DND-41 (cell line): ENCODE measurements around the gene ZFAND6.
"Not testable (repeated sequence)": the region's sequence is repeated elsewhere in the genome, so short reads cannot be mapped to it uniquely, and the experiment has no call there.

Experiments used
- ATAC-seq: fragments of 200-7000 bp; cut with Tn5 transposase; 3 replicates; pipeline ENCODE4 v1.9.1; 2021; ENCODE audit warnings: low read depth; ENCODE audit not compliant: insufficient read depth
- DNase-seq: peaks from one replicate; pipeline ENCODE4 v3.0.0-alpha.2; 2020
- H2AFZ ChIP-seq: 2 replicates; pipeline ENCODE4 v1.6.0; 2012; ENCODE audit warnings: low read depth, low read length
- H3K27ac ChIP-seq: 2 replicates; pipeline ENCODE4 v1.5.1; 2012; ENCODE audit warnings: low read length, inconsistent platforms
- H3K27me3 ChIP-seq: fragments of 200-600 bp; sonication (generic); 2 replicates; pipeline ENCODE4 v1.6.0; 2012; ENCODE audit warnings: low read length, mild to moderate bottlenecking, inconsistent platforms; ENCODE audit not compliant: insufficient read depth, poor library complexity
- H3K36me3 ChIP-seq: 2 replicates; pipeline ENCODE4 v1.5.1; 2012; ENCODE audit warnings: low read length, inconsistent platforms; ENCODE audit not compliant: insufficient read depth
- H3K4me1 ChIP-seq: 2 replicates; pipeline ENCODE4 v1.5.1; 2012; ENCODE audit warnings: mild to moderate bottlenecking, low read length; ENCODE audit not compliant: insufficient read depth
- H3K4me2 ChIP-seq: 2 replicates; pipeline ENCODE4 v1.6.0; 2012; ENCODE audit warnings: mild to moderate bottlenecking, moderate library complexity, low read length, inconsistent platforms; ENCODE audit not compliant: insufficient read depth
- H3K4me3 ChIP-seq, 2 experiments: fragments of 200-600 bp in 1 of 2; shearing (Covaris generic) in 1 of 2; 2 replicates each; pipeline ENCODE4 v1.5.1; 2012 to 2016; ENCODE audit warnings: inconsistent platforms in 2 of 2, low read length in 2 of 2, mild to moderate bottlenecking in 2 of 2, low read depth in 1 of 2, moderate library complexity in 1 of 2
- H3K79me2 ChIP-seq: 2 replicates; pipeline ENCODE4 v1.6.0; 2012; ENCODE audit warnings: low read length, inconsistent platforms; ENCODE audit not compliant: insufficient read depth
- H3K9ac ChIP-seq: 2 replicates; pipeline ENCODE4 v1.6.0; 2012; ENCODE audit warnings: low read depth, mild to moderate bottlenecking, inconsistent platforms, low read length, moderate library complexity
- H3K9me3 ChIP-seq: 2 replicates; pipeline ENCODE4 v1.5.1; 2012; ENCODE audit warnings: low read length, moderate library complexity, mild to moderate bottlenecking, inconsistent platforms; ENCODE audit not compliant: insufficient read depth, severe bottlenecking
- H4K20me1 ChIP-seq: 2 replicates; pipeline ENCODE4 v1.6.0; 2012; ENCODE audit warnings: low read length; ENCODE audit not compliant: insufficient read depth
- CTCF ChIP-seq: IDR thresholded peaks from 2 replicates; pipeline ENCODE4 v1.5.1; 2012; ENCODE audit warnings: borderline replicate concordance, low read length, moderate library complexity, mild to moderate bottlenecking; ENCODE audit not compliant: poor library complexity, severe bottlenecking; ENCODE audit errors: extremely low read depth
- EZH2 ChIP-seq: IDR thresholded peaks from 3 replicates; pipeline ENCODE4 v1.6.1; 2012; ENCODE audit warnings: borderline replicate concordance, low read depth, mild to moderate bottlenecking, moderate library complexity, low read length, inconsistent platforms; ENCODE audit not compliant: severe bottlenecking

Gene ZFAND6

GRCh38 chr15:80120636-80121035 is 61.2 kb downstream of the ZFAND6 start:
- Histone ChIP-seq H2AFZ (no peak overlapping the region), H3K4me3 (no peak overlapping the region), H4K20me1 (peaks cover 2% of the 10 kb centered on the region; the same call in 1 of the 2 replicates), H3K9me3 (no peaks in the 10 kb centered on the region), H3K4me1 (no peaks in the 10 kb centered on the region), H3K27me3 (no peaks in the 10 kb centered on the region), H3K9ac (no peak overlapping the region), H3K79me2 (peaks cover 31% of the 10 kb centered on the region; the same call in 1 of the 2 replicates), H3K4me2 (no peak overlapping the region), H3K27ac (no peak overlapping the region), H3K36me3 (peaks cover 30% of the 10 kb centered on the region)
- no peak for ATAC-seq
- TF ChIP-seq CTCF (no peak), EZH2 (no peak)
- DNase-seq, result no peak

GRCh38 chr15:80121546-80121945 is 62.1 kb downstream of the ZFAND6 start:
- Histone ChIP-seq H3K4me2 (no peak overlapping the region), H3K4me1 (no peaks in the 10 kb centered on the region), H3K9me3 (no peaks in the 10 kb centered on the region), H3K27ac (no peak overlapping the region), H3K79me2 (peaks cover 24% of the 10 kb centered on the region; the same call in 1 of the 2 replicates), H3K36me3 (peaks cover 36% of the 10 kb centered on the region), H3K9ac (no peak overlapping the region), H3K27me3 (no peaks in the 10 kb centered on the region), H4K20me1 (peaks cover 2% of the 10 kb centered on the region; the same call in 1 of the 2 replicates), H2AFZ (no peak overlapping the region), H3K4me3 (no peak overlapping the region)
- DNase-seq (no peak), ATAC-seq (no peak)
- no peak for TF ChIP-seq EZH2
- TF ChIP-seq CTCF, result no peak

- H3K79me2 ChIP-seq, result peaks cover 12% of the 10 kb centered on the region; the same call in 1 of the 2 replicates
Observed at GRCh38 chr15:80123034-80123433, 63.6 kb downstream of the ZFAND6 start.

GRCh38 chr15:80127253-80127652 is 67.8 kb downstream of the ZFAND6 start:
- not testable (repeated sequence) for H3K4me3 ChIP-seq, H3K9me3 ChIP-seq, H3K27me3 ChIP-seq, H4K20me1 ChIP-seq, H3K27ac ChIP-seq, H3K9ac ChIP-seq, DNase-seq, ATAC-seq, H3K79me2 ChIP-seq, H3K4me2 ChIP-seq, H2AFZ ChIP-seq, H3K4me1 ChIP-seq
- H3K36me3 ChIP-seq, result peaks cover 28% of the 10 kb centered on the region; the same call in 1 of the 2 replicates

More at GRCh38 chr15:80123034-80123433, 63.6 kb downstream of the ZFAND6 start:
- H3K4me1 ChIP-seq, result no peaks in the 10 kb centered on the region
- peaks cover 2% of the 10 kb centered on the region; the same call in 1 of the 2 replicates for H4K20me1 ChIP-seq
- no peaks in the 10 kb centered on the region for H3K27me3 ChIP-seq
- H3K9ac ChIP-seq, result no peak overlapping the region
- H3K4me2 ChIP-seq, result no peak overlapping the region
- no peak overlapping the region for H3K4me3 ChIP-seq
- no peak for ATAC-seq
- no peak for TF ChIP-seq CTCF
- no peak for TF ChIP-seq EZH2
- DNase-seq, result no peak
- no peaks in the 10 kb centered on the region for H3K9me3 ChIP-seq
- no peak overlapping the region for H3K27ac ChIP-seq
- peaks cover 36% of the 10 kb centered on the region for H3K36me3 ChIP-seq
- no peak overlapping the region for H2AFZ ChIP-seq
